ENCODE measurements around the gene DUSP2. TPM values are rescaled to one million over a fixed set of nuclear protein-coding genes. Genes with fewer than 3 reads are reported as not detected.

DUSP2 gene
- total RNA-seq, 2 experiments from 2014 or later = 47.7 to 50.2 TPM

DNA sequence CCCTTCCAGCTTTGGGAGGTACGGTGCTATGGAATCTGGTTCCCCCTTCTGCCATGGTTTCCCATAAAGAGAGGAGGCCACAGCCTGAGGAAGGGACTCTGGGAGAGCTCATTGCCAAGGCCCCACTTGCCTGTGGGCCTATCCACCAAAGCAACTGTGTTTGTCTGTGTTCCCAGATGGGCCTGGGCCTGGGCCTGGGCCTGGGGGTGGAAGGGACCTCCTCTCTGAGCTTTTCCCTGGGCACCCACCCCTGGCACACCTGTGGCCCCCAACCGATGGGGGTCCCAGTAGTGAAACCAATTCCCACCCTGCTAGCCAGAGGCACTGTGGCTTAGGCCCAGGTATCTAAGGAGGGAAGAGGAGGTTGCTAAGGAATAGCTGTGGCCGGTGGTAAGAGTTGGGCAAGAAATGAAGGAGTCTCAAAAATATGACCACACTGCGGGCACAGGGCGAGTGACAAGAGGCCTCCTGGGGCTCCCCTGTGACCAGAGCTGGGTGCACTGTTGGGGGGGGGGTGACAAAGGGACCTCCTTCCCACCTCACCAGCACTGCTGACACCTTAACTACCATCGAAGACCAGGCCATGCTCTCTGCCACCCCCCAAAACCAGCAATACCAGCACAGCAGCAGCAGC lies 4.9 kb upstream of the DUSP2 start:
- ATAC-seq (ENCODE audit: low read depth) = no peak

DNA sequence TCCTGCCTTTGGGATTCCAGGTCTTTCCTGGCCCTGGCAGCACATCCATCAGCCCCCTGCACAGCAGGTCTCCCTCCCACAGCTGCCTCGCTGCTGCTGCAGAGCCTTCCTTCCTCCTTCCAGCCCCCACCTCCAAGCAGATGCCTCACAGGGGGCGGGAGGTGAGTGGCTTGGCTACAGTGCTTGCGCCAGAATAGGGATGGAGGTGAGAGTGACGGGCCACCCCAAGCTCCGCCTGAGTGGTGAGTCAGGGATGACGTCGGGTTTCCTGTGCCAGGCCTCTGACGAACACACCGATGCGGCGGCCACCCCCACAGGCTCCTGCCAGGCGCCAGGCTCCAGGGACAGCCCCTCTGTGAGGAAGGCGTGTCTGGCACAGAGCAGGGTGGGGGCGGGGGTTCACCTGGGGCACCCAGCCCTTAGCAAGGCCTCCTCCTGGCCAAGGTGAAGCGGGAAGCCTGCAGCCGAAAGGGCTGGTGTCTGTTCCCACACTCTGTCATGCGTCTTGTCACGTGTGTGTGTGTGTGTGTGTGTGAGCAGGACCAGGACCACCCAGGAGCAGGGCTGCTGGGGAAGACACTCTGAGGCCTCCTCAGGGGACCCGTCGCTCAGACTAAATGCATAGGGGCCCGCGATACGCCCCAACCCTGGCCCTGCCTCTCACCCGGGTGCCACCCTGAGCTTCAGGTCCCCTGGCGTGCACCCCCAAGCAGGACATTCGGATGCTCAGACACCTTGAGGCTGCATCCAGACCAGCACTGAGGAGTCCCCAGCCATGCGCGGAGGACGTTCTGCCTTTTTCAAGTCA lies 3.4 kb upstream of the DUSP2 start:
- ATAC-seq (ENCODE audit: low read depth) = peak; percentile 62
- peak; percentile 87 for DNase-seq
- Mint-ChIP-seq H3K9me3 (no peaks in the 10 kb centered on the region), H3K27ac (peak overlapping the region; percentile 96), H3K4me1 (peaks cover 62% of the 10 kb centered on the region), H3K36me3 (no peaks in the 10 kb centered on the region), H3K4me3 (peak overlapping the region; percentile 76), H3K27me3 (no peaks in the 10 kb centered on the region)
- POLR2A ChIA-PET = interaction anchor here (1.5 to 7.6 kb wide), 5 partner anchors 10 to 59 kb away, joined by 5 to 89 read pairs (median 33); partner anchors contain the start of gene ASTL

More for the DNA sequence above, 4.9 kb upstream of the DUSP2 start:
- Mint-ChIP-seq H3K9me3 (no peaks in the 10 kb centered on the region), H3K27ac (no peak overlapping the region), H3K4me1 (peaks cover 57% of the 10 kb centered on the region), H3K27me3 (peaks cover 3% of the 10 kb centered on the region), H3K36me3 (no peaks in the 10 kb centered on the region), H3K4me3 (no peak overlapping the region)
- POLR2A ChIA-PET = interaction anchor here (1.0 to 3.8 kb wide), 2 partner anchors 12 to 14 kb away, joined by 3 to 15 read pairs; no protein-coding TSS in a partner anchor
- DNase-seq = no peak

DNA sequence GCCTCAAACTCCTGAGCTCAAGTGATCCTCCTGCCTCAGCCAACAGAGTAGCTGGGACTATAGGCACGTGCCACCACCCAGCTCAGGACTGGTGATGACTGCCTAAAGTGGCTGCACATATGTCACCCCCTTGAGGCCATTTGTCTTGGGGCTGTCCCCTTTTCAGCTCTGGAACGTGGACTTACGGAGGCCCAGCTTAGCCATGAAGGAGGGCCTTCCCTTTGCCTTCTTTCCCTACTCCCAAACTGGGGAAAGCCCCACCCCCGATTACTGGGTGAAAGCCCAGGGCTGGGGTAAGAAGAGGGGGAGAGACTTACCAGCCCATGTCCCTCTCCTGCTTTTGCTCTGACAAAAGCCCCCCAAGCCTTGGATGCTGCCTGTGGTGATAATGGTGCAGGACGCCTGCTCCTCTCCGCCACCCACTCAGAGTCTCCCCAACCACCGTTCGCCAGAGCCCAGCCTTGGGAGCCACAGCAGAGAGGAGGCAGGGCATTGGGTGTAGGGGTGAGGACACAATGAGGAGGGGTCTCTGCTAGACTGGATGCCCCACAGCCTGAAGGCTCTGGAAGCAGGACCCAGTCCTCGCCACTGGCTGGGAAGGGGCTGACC lies 2.5 kb upstream of the DUSP2 start:
- H3K4me3 Mint-ChIP-seq = peak overlapping the region; percentile 79

DNA sequence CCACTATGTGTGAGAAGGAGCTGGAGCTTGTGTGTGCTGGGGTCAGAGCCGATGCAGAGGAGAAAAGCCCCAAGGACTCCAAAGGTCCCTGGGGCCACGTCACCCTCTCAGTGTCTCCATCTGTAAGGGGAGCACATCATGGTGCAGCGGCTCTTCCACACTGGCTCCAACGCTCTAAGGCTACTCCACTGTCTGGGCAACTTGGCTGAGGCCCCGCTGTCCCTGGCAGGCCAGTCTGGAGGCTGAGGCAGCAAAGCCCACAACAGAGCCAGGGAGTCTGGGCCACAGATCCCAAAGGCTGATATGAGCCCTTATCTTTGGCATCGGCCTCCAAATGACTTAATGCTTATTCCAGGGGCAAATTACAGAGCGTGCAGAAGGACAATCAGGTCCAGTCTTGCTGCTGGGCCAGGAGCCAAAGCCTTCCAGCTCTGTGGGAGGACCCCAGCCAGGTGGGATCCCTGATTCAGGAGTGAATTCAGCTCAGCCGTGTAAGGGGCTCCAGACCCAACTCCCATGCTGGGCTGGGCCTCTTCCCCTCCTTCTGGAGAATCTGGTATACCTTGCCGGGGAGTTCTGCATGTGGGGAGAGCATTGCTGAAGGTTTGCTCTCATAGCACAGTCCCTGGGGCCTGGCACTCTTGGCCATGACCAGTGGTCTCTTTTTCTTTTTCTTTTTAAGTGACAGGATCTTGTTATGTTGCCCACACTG lies 1.8 kb upstream of the DUSP2 start:
- no peaks in the 10 kb centered on the region for H3K36me3 Mint-ChIP-seq
- H3K27me3 Mint-ChIP-seq = no peaks in the 10 kb centered on the region
- ATAC-seq (ENCODE audit: low read depth) (no peak), DNase-seq (no peak)
- peaks cover 59% of the 10 kb centered on the region for H3K4me1 Mint-ChIP-seq
- POLR2A ChIA-PET = interaction anchor here (1.2 to 7.6 kb wide), 6 partner anchors 9 to 62 kb away, joined by 5 to 89 read pairs (median 24); partner anchors contain the start of genes ASTL and STARD7
- peak overlapping the region; percentile 96 for H3K27ac Mint-ChIP-seq
- H3K4me3 Mint-ChIP-seq = peak overlapping the region; percentile 79
- H3K9me3 Mint-ChIP-seq = no peaks in the 10 kb centered on the region

More for the DNA sequence above, 2.5 kb upstream of the DUSP2 start:
- no peak for ATAC-seq (ENCODE audit: low read depth)
- no peaks in the 10 kb centered on the region for H3K27me3 Mint-ChIP-seq
- peak; percentile 37 for DNase-seq
- H3K27ac Mint-ChIP-seq = peak overlapping the region; percentile 96
- POLR2A ChIA-PET = interaction anchor here (1.2 to 7.6 kb wide), 7 partner anchors 10 to 61 kb away, joined by 5 to 89 read pairs (median 16); partner anchors contain the start of genes ASTL and STARD7
- H3K9me3 Mint-ChIP-seq = no peaks in the 10 kb centered on the region
- no peaks in the 10 kb centered on the region for H3K36me3 Mint-ChIP-seq
- peaks cover 63% of the 10 kb centered on the region for H3K4me1 Mint-ChIP-seq

DNA sequence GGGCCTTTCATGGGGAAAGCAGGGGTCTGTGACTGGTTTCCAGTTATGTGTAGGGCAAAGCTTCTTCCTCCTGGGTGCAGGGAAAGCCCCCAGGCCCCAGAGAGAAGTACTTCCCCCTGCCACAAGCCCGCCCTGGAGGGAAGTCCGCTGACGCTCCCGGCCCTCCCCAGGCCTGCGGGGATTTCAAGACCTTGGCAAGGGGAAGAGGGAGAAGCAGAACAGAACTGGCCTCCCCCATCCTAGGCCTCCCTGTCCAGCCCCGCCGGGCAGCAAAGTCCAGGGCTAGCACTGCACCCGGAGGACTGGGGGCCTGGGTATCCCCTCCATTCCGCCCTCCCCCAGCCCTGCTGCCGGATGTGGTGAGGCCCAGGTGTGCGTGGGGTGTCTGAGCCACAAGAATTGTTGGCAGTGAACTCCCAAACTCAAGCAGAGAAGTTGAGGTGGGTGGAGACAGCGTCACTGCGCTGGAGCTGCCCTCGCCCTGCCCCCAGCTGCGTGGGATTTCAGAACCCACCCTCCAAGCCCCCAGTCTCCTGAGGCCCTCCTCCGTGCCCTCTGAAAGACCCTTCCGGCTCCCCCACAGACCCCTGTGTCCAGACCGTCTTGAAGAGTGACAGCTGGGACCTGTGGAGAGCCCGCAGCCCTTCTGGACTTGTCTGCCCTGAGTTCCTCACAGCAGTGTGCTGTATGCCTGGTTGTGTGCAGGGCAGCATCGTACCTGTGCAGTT lies 1.1 kb upstream of the DUSP2 start:
- ATAC-seq (ENCODE audit: low read depth) (peak; percentile 27), DNase-seq (peak; percentile 89)
- Mint-ChIP-seq H3K4me1 (peaks cover 52% of the 10 kb centered on the region), H3K9me3 (no peaks in the 10 kb centered on the region), H3K4me3 (peak overlapping the region; percentile 79), H3K27ac (peak overlapping the region; percentile 96), H3K27me3 (no peaks in the 10 kb centered on the region), H3K36me3 (no peaks in the 10 kb centered on the region)
- POLR2A ChIA-PET = interaction anchor here (0.6 to 7.6 kb wide), 7 partner anchors 8 to 184 kb away, joined by 3 to 89 read pairs (median 16); partner anchors contain the start of genes ASTL and STARD7

DNA sequence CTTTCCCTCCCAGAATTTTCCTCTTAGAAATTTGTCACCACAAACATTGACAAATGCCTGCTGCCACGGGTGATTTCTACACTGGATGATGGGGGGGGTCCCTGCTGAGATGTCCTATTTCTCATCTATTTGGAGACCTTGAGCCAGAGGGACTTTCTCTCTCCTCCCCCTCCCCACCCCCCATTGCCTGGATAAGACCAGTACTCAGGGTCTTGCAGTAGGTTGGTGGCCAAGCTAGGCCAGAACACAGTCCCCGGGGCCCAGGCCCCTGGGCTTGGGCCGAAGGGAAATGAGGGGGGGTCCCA lies 560 bp upstream of the DUSP2 start:
- no peaks in the 10 kb centered on the region for H3K36me3 Mint-ChIP-seq
- POLR2A ChIA-PET = interaction anchor here (0.6 to 7.6 kb wide), 6 partner anchors 8 to 184 kb away, joined by 3 to 89 read pairs (median 24); partner anchors contain the start of genes ASTL and STARD7
- H3K4me1 Mint-ChIP-seq = peaks cover 48% of the 10 kb centered on the region
- H3K27ac Mint-ChIP-seq = peak overlapping the region; percentile 96
- ATAC-seq (ENCODE audit: low read depth) (no peak), DNase-seq (no peak)
- no peaks in the 10 kb centered on the region for H3K9me3 Mint-ChIP-seq
- H3K27me3 Mint-ChIP-seq = no peaks in the 10 kb centered on the region
- peak overlapping the region; percentile 79 for H3K4me3 Mint-ChIP-seq

DNA sequence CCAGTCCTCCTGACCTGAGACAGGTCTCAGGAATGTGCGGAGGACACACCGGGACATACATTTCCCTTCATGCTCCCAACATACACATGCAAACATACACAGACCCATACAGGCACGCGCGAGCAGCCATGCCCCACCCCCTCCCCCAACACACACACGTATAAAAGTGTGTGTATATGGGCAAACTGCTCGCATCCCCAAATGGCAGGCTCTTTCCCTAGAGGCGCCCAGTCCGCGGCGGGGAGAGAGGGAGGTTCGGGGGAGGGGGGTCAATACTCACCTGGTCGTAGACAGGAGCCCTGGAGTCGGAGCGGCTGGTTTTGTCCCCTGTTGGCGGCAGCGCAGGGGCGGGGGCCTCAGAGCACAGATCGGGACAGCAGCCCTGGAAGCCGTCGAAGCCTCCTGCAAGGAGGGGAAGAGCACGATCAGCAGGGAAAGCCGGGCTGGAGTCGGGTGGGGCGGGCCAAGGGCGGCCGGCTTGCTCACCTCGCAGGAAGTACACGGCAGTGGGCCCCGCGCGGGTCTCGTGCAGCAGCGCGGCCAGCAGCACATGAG lies 682 bp downstream of the DUSP2 start:
- no peak for ATAC-seq (ENCODE audit: low read depth)
- no peaks in the 10 kb centered on the region for H3K27me3 Mint-ChIP-seq
- H3K27ac Mint-ChIP-seq = peak overlapping the region; percentile 86
- peak overlapping the region; percentile 93 for H3K4me3 Mint-ChIP-seq
- DNase-seq = peak; percentile 71
- H3K4me1 Mint-ChIP-seq = peaks cover 46% of the 10 kb centered on the region
- H3K9me3 Mint-ChIP-seq = no peaks in the 10 kb centered on the region
- POLR2A ChIA-PET = interaction anchor here (0.6 to 7.6 kb wide), 6 partner anchors 14 to 123 kb away, joined by 3 to 89 read pairs (median 22); partner anchors contain the start of gene STARD7
- no peaks in the 10 kb centered on the region for H3K36me3 Mint-ChIP-seq

DNA sequence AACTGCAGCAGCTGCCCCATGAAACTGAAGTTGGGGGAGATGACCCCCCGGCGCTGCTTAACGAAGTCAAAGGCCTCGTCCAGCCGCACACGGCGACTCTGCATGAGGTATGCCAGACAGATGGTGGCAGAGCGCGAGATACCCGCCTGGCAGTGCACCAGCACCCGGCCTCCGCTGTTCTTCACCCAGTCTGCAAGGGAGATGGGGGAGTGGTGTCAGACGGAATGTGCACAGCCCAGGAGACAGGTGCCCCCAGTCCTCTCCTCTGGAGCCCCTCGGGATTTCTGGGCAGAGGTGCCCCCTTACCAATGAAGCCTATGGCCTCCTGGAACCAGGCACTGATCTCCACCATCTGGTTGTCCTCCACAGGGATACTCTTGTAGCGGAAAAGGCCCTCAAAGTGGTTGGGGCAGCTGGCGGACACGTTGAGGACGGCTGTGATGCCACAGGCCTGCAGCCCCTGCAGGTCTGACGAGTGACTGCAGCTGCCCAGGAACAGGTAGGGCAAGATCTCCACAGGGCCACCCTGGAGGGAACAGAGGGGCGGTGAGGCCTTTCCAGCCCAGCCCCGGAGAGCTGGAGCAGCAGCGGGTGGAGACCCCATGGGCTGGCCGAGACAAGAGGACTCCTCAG lies 1.3 kb downstream of the DUSP2 start:
- no peaks in the 10 kb centered on the region for H3K36me3 Mint-ChIP-seq
- H3K4me3 Mint-ChIP-seq = peak overlapping the region; percentile 93
- H3K27ac Mint-ChIP-seq = peak overlapping the region; percentile 86
- no peaks in the 10 kb centered on the region for H3K27me3 Mint-ChIP-seq
- peak; percentile 56 for DNase-seq
- peaks cover 43% of the 10 kb centered on the region for H3K4me1 Mint-ChIP-seq
- no peak for ATAC-seq (ENCODE audit: low read depth)
- POLR2A ChIA-PET = interaction anchor here (1.0 to 7.6 kb wide), 5 partner anchors 14 to 123 kb away, joined by 3 to 89 read pairs (median 33); no protein-coding TSS in a partner anchor
- no peaks in the 10 kb centered on the region for H3K9me3 Mint-ChIP-seq

DNA sequence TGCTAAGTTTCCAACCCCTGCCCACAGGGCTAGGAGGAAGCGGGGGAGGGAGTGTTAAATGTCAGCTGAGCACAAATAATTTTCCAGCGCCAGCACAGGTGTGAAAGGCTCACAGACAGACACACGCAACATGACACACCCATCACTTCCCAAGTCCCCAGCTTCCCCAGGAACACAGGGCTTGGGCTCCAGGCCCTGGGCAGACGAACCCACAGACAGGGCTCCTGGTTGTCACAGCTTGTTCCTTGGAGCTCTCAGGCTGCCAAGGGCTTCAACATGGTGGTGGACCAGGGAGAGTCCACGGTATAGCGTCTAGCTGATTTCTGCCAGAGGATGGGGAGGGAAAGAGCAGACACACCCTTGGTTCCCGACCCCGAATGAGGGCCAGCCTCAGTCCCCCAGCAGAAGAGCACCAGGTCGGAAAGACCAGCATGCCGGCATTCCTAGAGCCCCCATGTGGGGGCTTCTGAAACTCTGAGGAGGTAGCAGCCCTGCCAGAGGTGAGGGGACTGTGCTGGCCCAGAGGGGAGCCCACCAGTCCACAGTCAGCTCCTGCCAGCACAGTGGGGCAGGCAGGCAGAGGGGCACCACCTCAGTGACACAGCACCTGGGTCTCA lies 1.9 kb downstream of the DUSP2 start:
- peaks cover 38% of the 10 kb centered on the region for H3K4me1 Mint-ChIP-seq
- H3K4me3 Mint-ChIP-seq = peak overlapping the region; percentile 93
- no peaks in the 10 kb centered on the region for H3K9me3 Mint-ChIP-seq
- no peaks in the 10 kb centered on the region for H3K36me3 Mint-ChIP-seq
- POLR2A ChIA-PET = interaction anchor here (1.0 to 7.6 kb wide), 5 partner anchors 13 to 124 kb away, joined by 3 to 89 read pairs (median 33); no protein-coding TSS in a partner anchor
- no peaks in the 10 kb centered on the region for H3K27me3 Mint-ChIP-seq
- ATAC-seq (ENCODE audit: low read depth) = no peak
- H3K27ac Mint-ChIP-seq = peak overlapping the region; percentile 10
- peak; percentile 36 for DNase-seq

DNA sequence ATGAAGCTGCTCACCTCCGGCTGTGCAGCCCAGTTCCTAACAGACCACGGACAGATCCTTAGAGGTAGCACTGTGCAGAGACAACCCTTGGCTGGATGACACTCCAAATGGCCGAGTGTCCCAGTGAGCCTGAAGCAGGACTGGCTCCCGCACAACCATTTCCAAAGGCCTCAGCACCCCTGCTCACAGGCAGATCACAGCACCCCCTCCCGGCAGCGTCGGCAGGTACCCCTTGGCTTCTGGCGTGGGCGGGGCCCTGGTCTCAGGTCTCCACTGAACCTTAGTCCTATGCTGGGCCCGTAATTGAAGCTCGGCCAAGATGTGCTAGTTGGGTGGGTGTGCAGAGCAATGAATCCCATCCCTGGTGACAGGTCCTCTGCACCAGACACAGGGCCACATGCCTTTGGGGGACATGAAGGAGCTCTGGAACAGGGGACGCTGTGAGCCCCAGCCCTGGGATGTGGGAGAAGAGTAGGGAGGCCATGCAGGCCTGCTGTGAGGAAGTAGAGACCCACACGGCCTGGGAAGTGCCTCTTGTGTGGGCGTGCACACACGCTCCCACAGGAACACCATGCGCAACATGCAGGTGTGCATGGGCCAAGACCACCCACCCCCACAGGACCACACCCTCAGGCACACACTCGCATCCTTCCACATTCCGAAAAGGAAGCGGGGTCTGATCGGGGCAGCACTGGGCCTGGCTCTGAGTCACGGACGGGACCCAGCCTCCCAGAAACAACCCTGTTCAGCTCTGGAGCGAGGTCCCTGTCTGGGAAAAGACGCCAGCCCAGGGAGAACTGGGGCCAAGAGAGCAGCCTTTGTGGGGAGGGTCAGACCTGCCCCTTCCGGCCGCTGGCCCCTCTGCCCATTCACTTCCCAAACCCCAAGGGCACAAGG lies 2.8 kb downstream of the DUSP2 start:
- H3K27ac Mint-ChIP-seq = no peak overlapping the region
- H3K9me3 Mint-ChIP-seq = no peaks in the 10 kb centered on the region
- H3K36me3 Mint-ChIP-seq = no peaks in the 10 kb centered on the region
- peaks cover 31% of the 10 kb centered on the region for H3K4me1 Mint-ChIP-seq
- ATAC-seq (ENCODE audit: low read depth) = no peak
- peak overlapping the region; percentile 22 for H3K4me3 Mint-ChIP-seq
- POLR2A ChIA-PET = interaction anchor here (0.6 to 7.6 kb wide), 5 partner anchors 16 to 32 kb away, joined by 3 to 89 read pairs (median 51); no protein-coding TSS in a partner anchor
- peak; percentile 66 for DNase-seq
- no peaks in the 10 kb centered on the region for H3K27me3 Mint-ChIP-seq
